Thoracic aorta (tissue), 2 donors: ENCODE data around the gene ELOVL7. TPM values are rescaled to one million over a fixed set of nuclear protein-coding genes. Genes with fewer than 3 reads are reported as not detected.

ENCODE experiments used
- ATAC-seq: fragments of 150-250 bp; one replicate; pipeline ENCODE4 v1.8.0; 2017; ENCODE audit warnings: low read depth; ENCODE audit not compliant: insufficient number of reproducible peaks, low FRiP score
- DNase-seq: peaks from one replicate; pipeline ENCODE4 v3.0.0-alpha.2; 2020; ENCODE audit warnings: low spot score
- H3K27ac ChIP-seq, 2 donors: fragments of 200-600 bp; sonication (generic); 1 replicate in 1 of 2; 2 replicates in 1 of 2; pipeline ENCODE4 v1.5.1; 2016; ENCODE audit warnings: mild to moderate bottlenecking in 2 of 2, moderate library complexity in 2 of 2
- H3K27me3 ChIP-seq: fragments of 200-600 bp; sonication (generic); replicated peaks from 2 replicates; pipeline ENCODE4 v1.6.0; 2016; ENCODE audit warnings: mild to moderate bottlenecking; ENCODE audit not compliant: insufficient read depth
- H3K36me3 ChIP-seq: fragments of 200-600 bp; sonication (generic); one replicate; pipeline ENCODE4 v1.5.1; 2016
- H3K4me1 ChIP-seq, 2 donors: fragments of 200-600 bp; sonication (generic); 1 replicate in 1 of 2; 2 replicates in 1 of 2; pipeline versions ENCODE4 v1.5.1 to v1.6.0; 2016; ENCODE audit warnings: low read depth in 2 of 2, mild to moderate bottlenecking in 1 of 2; ENCODE audit not compliant: control insufficient read depth in 1 of 2
- H3K4me3 ChIP-seq: fragments of 200-600 bp; sonication (generic); 2 replicates; pipeline ENCODE4 v1.5.1; 2016; ENCODE audit warnings: mild to moderate bottlenecking
- H3K9me3 ChIP-seq: fragments of 200-600 bp; sonication (generic); 2 replicates; pipeline ENCODE4 v1.5.1; 2016
- CTCF ChIP-seq: fragments of 200-600 bp; sonication (generic); IDR thresholded peaks from one replicate; pipeline ENCODE4 v1.5.1; 2019; ENCODE audit warnings: antibody characterized with exemption
- total RNA-seq, 2 donors: library from RNA; depleted of rRNA; stranded (reverse); fragments of >200 nt; gene quantifications; one replicate each; pipeline versions ENCODE4 v1.1.0 to v1.2.3, GENCODE V29; 2016

Gene ELOVL7
- total RNA-seq, 2 donors from 2014 or later: 3.0 to 18.5 TPM

DNA sequence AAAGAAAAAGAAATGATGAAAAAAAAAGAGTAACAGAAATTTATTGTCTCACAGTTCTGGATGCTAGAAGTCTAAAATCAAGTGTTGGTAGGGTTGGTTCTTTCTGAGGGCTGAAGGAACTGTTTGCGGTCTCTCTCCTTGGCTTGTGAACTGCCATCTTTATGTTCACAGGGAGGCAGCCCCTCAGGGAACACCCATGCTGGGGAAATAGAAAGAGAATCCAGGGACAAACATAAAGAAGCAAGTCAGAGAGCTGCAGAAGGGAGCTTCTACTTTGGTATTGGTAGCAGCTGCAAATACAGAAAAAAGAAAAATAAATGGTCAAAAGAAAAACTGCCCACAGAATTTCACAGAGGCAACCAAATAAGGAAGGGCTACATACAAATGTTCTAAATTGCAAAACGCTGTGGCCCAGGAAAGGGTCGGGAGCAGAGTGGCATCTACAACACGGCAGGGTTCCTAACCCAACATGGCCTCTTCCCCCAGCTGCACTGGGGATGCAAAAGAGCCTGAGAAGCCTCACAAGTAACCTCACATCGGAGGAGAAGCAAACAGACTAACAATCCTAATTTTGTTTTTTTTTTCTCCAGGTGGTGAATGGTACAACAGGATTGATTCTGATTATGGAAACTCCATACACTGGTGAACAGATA lies 37.4 kb downstream of the ELOVL7 start:
- H3K27ac ChIP-seq: no peak overlapping the region
- DNase-seq (no peak), ATAC-seq (no peak)
- H3K4me3 ChIP-seq: no peak overlapping the region
- no peak for TF ChIP-seq CTCF
- no peaks in the 10 kb centered on the region for H3K27me3 ChIP-seq
- H3K9me3 ChIP-seq: no peaks in the 10 kb centered on the region
- H3K4me1 ChIP-seq: no peaks in the 10 kb centered on the region
- no peaks in the 10 kb centered on the region for H3K36me3 ChIP-seq

- no peaks in the 10 kb centered on the region for H3K36me3 ChIP-seq
- H3K9me3 ChIP-seq: no peaks in the 10 kb centered on the region
- DNase-seq: no peak
- no peak overlapping the region for H3K27ac ChIP-seq
- no peak for TF ChIP-seq CTCF
- H3K4me3 ChIP-seq: no peak overlapping the region
- no peak for ATAC-seq
- no peaks in the 10 kb centered on the region for H3K27me3 ChIP-seq
- no peaks in the 10 kb centered on the region for H3K4me1 ChIP-seq
Observed at GRCh38 chr5:60805463-60805862, 38.6 kb downstream of the ELOVL7 start.

GRCh38 chr5:60803712-60804111 lies 40.4 kb downstream of the ELOVL7 start:
- DNase-seq: no peak
- no peaks in the 10 kb centered on the region for H3K9me3 ChIP-seq
- H3K27ac ChIP-seq: no peak overlapping the region
- H3K36me3 ChIP-seq: no peaks in the 10 kb centered on the region
- H3K27me3 ChIP-seq: no peaks in the 10 kb centered on the region
- H3K4me3 ChIP-seq: no peak overlapping the region
- no peak for ATAC-seq
- no peak for TF ChIP-seq CTCF
- no peaks in the 10 kb centered on the region for H3K4me1 ChIP-seq

GRCh38 chr5:60802986-60803385 lies 41.1 kb downstream of the ELOVL7 start:
- H3K27me3 ChIP-seq: no peaks in the 10 kb centered on the region
- no peaks in the 10 kb centered on the region for H3K9me3 ChIP-seq
- no peak for ATAC-seq
- no peak overlapping the region for H3K27ac ChIP-seq
- no peak for TF ChIP-seq CTCF
- H3K36me3 ChIP-seq: no peaks in the 10 kb centered on the region
- DNase-seq: no peak
- H3K4me3 ChIP-seq: no peak overlapping the region
- H3K4me1 ChIP-seq: no peaks in the 10 kb centered on the region

DNA sequence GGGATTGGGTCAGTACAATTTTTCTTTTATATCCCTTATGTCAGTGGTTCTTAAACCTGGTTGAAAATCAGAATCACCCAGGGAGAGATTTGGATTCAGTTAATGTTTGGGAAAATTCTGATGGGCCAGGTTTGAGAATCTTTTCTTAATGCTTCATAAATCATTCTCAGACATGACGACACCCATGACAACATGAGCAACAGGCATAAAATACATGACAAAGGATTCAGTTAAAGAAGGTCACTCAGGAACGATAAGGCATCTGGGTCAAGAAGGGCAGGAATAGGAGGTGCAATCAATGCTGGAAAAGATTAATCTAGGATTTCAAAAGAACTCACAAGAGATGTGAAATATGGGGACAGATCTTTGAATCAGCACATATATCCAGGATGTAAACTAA lies 41.8 kb downstream of the ELOVL7 start:
- Histone ChIP-seq H3K4me1 (no peaks in the 10 kb centered on the region), H3K9me3 (no peaks in the 10 kb centered on the region), H3K27ac (no peak overlapping the region), H3K27me3 (no peaks in the 10 kb centered on the region), H3K36me3 (no peaks in the 10 kb centered on the region), H3K4me3 (no peak overlapping the region)
- ATAC-seq: no peak
- DNase-seq: no peak
- TF ChIP-seq CTCF: no peak
